Muscle of leg (tissue), 11 donors: ENCODE measurements around the gene S100PBP. TPM values are rescaled to one million over a fixed set of nuclear protein-coding genes. Genes with fewer than 3 reads are reported as not detected.
"Not testable (repeated sequence)": the region's sequence is repeated elsewhere in the genome, so short reads cannot be mapped to it uniquely, and the experiment has no call there.

Source experiments
- DNase-seq: peaks from one replicate; pipeline ENCODE4 v3.0.0; 2013
- H3K27ac ChIP-seq: one replicate; pipeline ENCODE4 v1.5.1; 2013; ENCODE audit warnings: mild to moderate bottlenecking, low read length, control low read depth
- H3K27me3 ChIP-seq: one replicate; pipeline ENCODE4 v1.6.1; 2013; ENCODE audit warnings: low read length; ENCODE audit not compliant: control insufficient read depth, insufficient read depth
- H3K36me3 ChIP-seq: one replicate; pipeline ENCODE4 v1.6.1; 2013; ENCODE audit warnings: low read length; ENCODE audit not compliant: control insufficient read depth, insufficient read depth
- H3K4me1 ChIP-seq: one replicate; pipeline ENCODE4 v1.6.1; 2013; ENCODE audit warnings: low read length; ENCODE audit not compliant: control insufficient read depth, insufficient read depth
- H3K4me3 ChIP-seq: one replicate; pipeline ENCODE4 v1.5.1; 2013; ENCODE audit warnings: low read length, control low read depth
- H3K9me3 ChIP-seq: replicated peaks from 2 replicates; pipeline ENCODE4 v1.6.1; 2013; ENCODE audit warnings: low read depth, low read length; ENCODE audit not compliant: control insufficient read depth
- WGBS: methylation state at CpG from one replicate; pipeline ENCODE4 v1.1.5; 2013; ENCODE audit warnings: missing lambda C conversion rate; ENCODE audit not compliant: insufficient coverage; 5-methylcytosine and 5-hydroxymethylcytosine counted together
- polyA plus RNA-seq, 8 donors: library from polyadenylated mRNA; unstranded; fragments of 120-200 nt; gene quantifications; one replicate each; pipeline versions ENCODE4 v1.2.1 to v1.2.3, GENCODE V29; 2013; ENCODE audit warnings: inconsistent platforms in 1 of 8, low replicate concordance in 1 of 8; ENCODE audit not compliant: insufficient read length in 8 of 8, insufficient read depth in 1 of 8
- total RNA-seq: library from RNA; stranded (reverse); fragments of 120-200 nt; gene quantifications from one replicate; pipeline ENCODE4 v1.2.4, GENCODE V29; 2013

S100PBP gene
- total and polyA plus RNA-seq, 9 donors = 16.9 to 26.6 (median 22.8) TPM

DNA sequence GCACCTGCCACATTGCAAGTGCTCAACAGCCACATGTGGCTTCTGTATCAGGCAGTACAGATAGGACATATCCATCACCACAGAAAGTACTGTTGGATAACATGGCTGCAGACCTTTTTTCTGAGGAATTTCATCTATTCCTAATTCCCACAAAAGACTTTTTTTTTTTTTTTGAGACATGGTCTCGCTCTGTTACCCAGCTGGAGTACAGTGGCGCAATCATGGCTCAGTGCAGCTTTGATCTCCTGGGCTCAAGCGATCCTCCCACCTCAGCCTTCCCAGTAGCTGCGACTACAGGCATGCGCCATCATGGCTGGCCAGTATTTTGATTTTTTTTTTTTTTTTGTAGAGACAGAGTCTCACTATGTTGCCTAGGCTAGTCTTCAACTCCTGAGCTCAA lies 33.6 kb upstream of the S100PBP start:
- DNase-seq = no peak
- Histone ChIP-seq H3K36me3 (peaks cover 77% of the 10 kb centered on the region), H3K27ac (no peak overlapping the region), H3K27me3 (no peaks in the 10 kb centered on the region), H3K9me3 (no peaks in the 10 kb centered on the region), H3K4me3 (no peak overlapping the region), H3K4me1 (no peaks in the 10 kb centered on the region)
- WGBS = no CpG with 5 or more reads among the region's 5 CpGs

DNA sequence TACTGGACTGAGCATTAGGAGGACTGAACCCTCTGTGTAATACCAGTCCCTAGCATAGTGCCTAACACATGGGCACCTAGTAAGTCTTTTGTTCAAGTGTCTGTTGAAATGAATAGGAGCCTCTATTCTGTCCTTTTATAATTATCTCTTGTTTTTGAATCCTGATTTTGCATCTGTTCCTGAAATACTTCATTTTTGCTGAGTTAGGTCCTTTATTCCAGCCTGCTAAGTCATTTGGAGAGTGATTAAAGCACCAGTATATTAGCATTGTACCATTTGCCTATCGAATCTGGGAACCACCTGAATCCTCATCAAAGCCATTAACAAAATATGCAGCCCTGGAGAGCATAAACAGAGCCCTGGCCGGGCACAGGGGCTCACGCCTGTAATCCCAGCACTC lies 32.6 kb upstream of the S100PBP start:
- H3K9me3 ChIP-seq = no peaks in the 10 kb centered on the region
- no peak overlapping the region for H3K27ac ChIP-seq

GRCh38 chr1:32786856-32787255 lies 30.6 kb upstream of the S100PBP start:
- Histone ChIP-seq H3K4me1 (no peaks in the 10 kb centered on the region), H3K4me3 (no peak overlapping the region), H3K36me3 (peaks cover 63% of the 10 kb centered on the region), H3K27ac (no peak overlapping the region), H3K27me3 (no peaks in the 10 kb centered on the region), H3K9me3 (no peaks in the 10 kb centered on the region)
- no CpG with 5 or more reads among the region's 4 CpGs for WGBS
- DNase-seq = no peak

More for the DNA sequence above, 32.6 kb upstream of the S100PBP start:
- WGBS = 92% methylated on average over 2 of the region's 3 CpGs
- H3K36me3 ChIP-seq = peaks cover 73% of the 10 kb centered on the region
- no peaks in the 10 kb centered on the region for H3K4me1 ChIP-seq
- no peaks in the 10 kb centered on the region for H3K27me3 ChIP-seq
- DNase-seq = no peak
- no peak overlapping the region for H3K4me3 ChIP-seq

- WGBS = no CpG with 5 or more reads among the region's 2 CpGs
- H3K36me3 ChIP-seq = peaks cover 52% of the 10 kb centered on the region
- H3K27me3 ChIP-seq = not testable (repeated sequence)
Observed at GRCh38 chr1:32789356-32789755, 28.1 kb upstream of the S100PBP start.

GRCh38 chr1:32791881-32792280 lies 25.6 kb upstream of the S100PBP start:
- Histone ChIP-seq H3K36me3 (peaks cover 56% of the 10 kb centered on the region), H3K27ac (no peak overlapping the region), H3K27me3 (no peaks in the 10 kb centered on the region), H3K4me3 (no peak overlapping the region), H3K9me3 (no peaks in the 10 kb centered on the region), H3K4me1 (no peaks in the 10 kb centered on the region)
- DNase-seq = no peak
- WGBS = 100% methylated on average over 1 of the region's 1 CpG

More at GRCh38 chr1:32789356-32789755, 28.1 kb upstream of the S100PBP start:
- not testable (repeated sequence) for H3K4me1 ChIP-seq, H3K27ac ChIP-seq, DNase-seq, H3K9me3 ChIP-seq, H3K4me3 ChIP-seq

DNA sequence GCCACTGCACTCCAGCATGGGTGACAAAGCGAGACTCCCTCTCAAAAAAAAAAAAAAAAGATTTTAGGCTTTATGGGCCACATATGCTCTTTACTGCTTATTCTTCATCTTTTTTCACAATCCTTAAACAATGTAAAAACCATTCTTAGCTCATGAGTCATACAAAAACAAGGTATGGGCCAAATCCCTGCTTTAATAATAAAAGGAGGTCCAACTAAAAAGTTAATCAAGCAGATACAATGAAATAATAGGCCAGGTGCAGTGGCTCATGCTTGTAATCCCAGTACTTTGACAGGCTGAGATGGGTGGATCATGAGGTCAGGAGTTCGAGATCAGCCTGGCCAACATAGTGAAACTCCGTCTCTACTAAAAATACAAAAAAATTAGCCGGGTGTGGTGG lies 21.7 kb upstream of the S100PBP start:
- H3K36me3 ChIP-seq = peaks cover 53% of the 10 kb centered on the region
- H3K27me3 ChIP-seq, H3K4me1 ChIP-seq, H3K27ac ChIP-seq, H3K4me3 ChIP-seq, H3K9me3 ChIP-seq, DNase-seq: not testable (repeated sequence)
- WGBS = no CpG with 5 or more reads among the region's 4 CpGs

- Histone ChIP-seq H3K4me1 (no peaks in the 10 kb centered on the region), H3K27me3 (no peaks in the 10 kb centered on the region), H3K9me3 (no peaks in the 10 kb centered on the region), H3K36me3 (peaks cover 47% of the 10 kb centered on the region), H3K27ac (no peak overlapping the region), H3K4me3 (no peak overlapping the region)
- WGBS = no CpG with 5 or more reads among the region's 1 CpG
- no peak for DNase-seq
Observed at GRCh38 chr1:32797456-32797855, 20.0 kb upstream of the S100PBP start.

DNA sequence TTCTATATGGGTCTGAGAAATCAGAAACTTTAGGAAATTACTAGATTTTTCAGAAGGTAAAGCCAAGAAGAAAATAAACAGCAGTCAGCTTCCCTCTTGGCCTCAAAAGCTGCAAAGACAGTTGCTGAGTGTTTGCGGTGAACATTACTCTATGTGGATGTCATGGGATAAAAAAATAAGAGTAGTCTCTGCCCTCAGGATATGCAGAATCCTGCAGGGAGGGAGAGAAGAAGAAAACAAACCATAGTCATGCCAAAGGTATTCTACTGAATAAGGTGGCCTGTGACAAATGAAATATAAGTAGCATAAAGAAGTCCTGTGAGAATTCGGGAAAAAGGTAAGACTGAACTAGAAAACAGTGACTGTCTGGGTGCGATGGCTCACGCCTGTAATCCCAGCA lies 19.3 kb upstream of the S100PBP start:
- Histone ChIP-seq H3K9me3 (no peaks in the 10 kb centered on the region), H3K4me1 (no peaks in the 10 kb centered on the region), H3K27me3 (no peaks in the 10 kb centered on the region), H3K4me3 (no peak overlapping the region), H3K27ac (no peak overlapping the region), H3K36me3 (peaks cover 53% of the 10 kb centered on the region)
- 92% methylated on average over 2 of the region's 4 CpGs for WGBS
- DNase-seq = no peak

DNA sequence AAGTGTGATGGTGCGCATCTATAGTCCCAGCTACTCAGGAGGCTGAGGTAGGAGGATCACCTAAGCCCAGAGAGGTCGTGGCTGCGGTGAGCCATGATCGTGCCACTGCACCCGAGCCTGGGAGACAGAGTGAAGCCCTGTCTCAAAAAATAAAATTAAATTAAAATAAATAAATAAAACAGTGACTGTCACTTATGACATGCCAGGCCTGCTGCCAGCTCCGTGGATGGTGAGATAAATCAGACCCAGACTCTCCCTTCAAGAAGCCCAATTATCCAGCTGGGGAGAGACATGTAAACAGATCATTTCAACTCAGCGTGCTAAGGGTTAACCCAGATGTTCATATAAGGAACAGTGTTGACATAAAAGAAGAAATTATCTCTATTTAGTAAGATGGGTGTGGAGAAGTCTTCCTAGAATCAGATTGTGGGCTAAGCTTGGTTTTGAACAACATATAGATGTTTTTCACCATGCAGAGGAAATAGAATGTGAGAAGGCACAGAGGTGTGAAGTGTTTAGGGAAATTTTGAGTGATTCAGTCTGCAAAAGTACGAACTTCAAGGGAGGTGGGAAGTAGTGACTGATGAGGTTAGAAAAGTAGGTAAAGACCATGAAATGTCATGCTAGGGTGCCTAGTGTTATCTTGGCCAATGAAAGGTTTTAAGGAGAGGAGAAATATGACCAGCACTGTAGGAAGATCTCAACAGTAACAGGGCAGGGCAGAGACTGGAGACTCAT lies 18.6 kb upstream of the S100PBP start:
- peaks cover 55% of the 10 kb centered on the region for H3K36me3 ChIP-seq
- no peaks in the 10 kb centered on the region for H3K9me3 ChIP-seq
- DNase-seq = no peak
- no peak overlapping the region for H3K4me3 ChIP-seq
- no peak overlapping the region for H3K27ac ChIP-seq
- WGBS = 57% methylated on average over 1 of the region's 8 CpGs
- no peaks in the 10 kb centered on the region for H3K27me3 ChIP-seq
- no peaks in the 10 kb centered on the region for H3K4me1 ChIP-seq

DNA sequence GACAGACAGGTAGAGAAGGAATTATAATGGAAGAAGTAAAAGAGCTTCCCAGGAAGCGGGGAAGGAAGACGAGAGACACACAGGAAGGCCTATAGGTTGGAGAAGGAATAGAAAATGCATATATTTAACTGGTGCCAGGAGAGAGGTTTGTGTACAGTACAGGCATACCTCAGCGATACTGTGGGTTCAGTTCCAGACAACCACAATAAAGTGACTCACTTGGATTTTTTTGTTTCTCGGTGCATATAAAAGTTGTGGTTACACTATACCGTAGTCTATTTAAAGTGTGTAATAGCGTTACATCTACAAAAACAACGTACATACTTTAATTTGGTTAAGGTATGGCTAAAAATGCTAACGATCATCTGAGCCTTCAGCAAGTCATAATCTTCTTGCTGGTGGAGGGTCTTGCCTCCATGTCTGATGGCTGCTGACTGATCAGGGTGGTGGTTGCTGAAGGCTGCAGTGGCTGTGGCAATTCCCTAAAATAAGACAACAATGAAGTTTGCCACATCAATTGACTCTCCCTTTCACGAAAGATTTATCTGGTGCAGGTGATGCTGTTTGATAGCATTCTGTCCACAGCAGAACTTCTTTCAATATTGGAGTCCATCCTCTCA lies 16.2 kb upstream of the S100PBP start:
- no peaks in the 10 kb centered on the region for H3K27me3 ChIP-seq
- no peak overlapping the region for H3K4me3 ChIP-seq
- H3K36me3 ChIP-seq = peaks cover 49% of the 10 kb centered on the region
- no peaks in the 10 kb centered on the region for H3K4me1 ChIP-seq
- no peak overlapping the region for H3K27ac ChIP-seq
- no peaks in the 10 kb centered on the region for H3K9me3 ChIP-seq
- 94% methylated on average over 4 of the region's 9 CpGs for WGBS
- no peak for DNase-seq
